ENCODE results near the gene ARSI.
"Not testable (repeated sequence)": the region's sequence is repeated elsewhere in the genome, so short reads cannot be mapped to it uniquely, and the experiment has no call there.

ARSI gene

DNA sequence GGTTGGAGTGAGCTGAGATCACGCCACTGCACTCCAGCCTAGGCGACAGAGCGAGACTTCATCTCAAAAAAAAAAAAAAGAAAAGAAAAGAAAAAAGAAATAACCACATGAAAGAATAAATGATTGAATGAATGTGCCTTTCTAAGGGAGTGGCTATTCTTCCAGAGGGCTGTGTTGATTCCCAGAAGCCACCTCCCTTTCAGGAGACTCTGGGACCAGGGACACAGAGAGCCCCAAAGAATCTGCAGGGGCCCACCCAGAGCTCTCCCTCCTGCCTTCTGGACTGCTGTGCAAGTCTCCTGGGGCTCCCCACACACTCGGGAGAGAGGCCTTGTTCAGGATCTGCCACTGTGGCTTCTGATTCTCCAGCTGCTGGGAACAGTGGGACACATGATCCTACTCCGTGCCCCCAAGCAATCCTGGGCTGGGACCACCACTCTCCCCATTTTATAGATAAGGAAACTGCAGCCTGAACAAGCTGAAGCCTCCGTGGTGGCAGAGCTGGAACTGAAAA, 36.8 kb downstream of the ARSI start:
- no peak for DNase-seq (ENCODE audit: low read depth)

DNA sequence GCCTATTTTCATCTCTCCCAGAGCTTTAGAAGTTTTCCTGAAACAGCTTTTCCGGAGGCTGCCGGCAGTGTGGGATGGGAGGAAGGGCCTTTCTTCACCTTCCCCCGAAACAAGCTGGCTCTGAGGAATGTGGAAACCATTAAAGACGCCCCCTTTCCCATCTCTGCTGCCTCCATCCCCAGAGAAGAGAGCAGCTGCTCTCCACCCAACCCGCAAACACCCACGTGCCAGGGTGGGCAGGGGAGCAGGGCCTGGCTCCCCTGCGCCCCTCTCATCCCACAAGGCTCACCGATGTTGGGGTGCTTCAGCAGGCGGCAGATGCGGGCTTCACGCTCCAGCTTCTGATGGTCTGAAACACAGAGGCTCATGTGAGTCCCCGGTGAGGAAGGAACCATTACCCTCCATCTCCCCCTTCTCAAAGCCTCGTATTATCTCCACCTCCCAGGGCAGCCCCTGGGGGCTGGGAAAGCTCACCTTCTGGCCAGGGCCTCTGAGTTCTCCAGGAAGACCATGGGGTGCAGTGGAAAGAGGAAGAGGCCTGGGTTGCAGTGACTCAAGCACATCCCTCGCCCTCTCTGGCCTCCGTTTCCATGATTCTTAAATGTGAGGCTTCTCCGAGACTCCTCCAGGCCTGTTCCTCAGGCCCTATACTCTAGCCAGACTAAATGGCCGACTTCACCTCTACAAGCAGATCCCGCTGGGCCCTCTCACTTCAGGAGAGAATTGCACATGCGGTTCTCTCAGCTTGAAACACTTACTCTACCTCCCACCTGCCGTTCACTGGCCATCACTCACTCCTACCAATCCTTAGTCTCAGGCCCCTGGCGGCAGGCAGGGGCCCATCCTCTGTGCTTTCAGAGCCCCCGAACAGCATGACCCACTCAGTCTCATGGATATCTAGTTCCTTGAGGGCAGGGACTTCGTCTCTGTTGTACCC, 37.8 kb downstream of the ARSI start:
- no peak for DNase-seq (ENCODE audit: low read depth)

- no peak for DNase-seq (ENCODE audit: low read depth)
Observed at GRCh38 chr5:150263801-150264621, 38.7 kb downstream of the ARSI start.

- no peak for DNase-seq (ENCODE audit: low read depth)
Observed at GRCh38 chr5:150263375-150263775, 39.3 kb downstream of the ARSI start.

- no peak for DNase-seq (ENCODE audit: low read depth)
Observed at GRCh38 chr5:150262502-150262901, 40.2 kb downstream of the ARSI start.

DNA sequence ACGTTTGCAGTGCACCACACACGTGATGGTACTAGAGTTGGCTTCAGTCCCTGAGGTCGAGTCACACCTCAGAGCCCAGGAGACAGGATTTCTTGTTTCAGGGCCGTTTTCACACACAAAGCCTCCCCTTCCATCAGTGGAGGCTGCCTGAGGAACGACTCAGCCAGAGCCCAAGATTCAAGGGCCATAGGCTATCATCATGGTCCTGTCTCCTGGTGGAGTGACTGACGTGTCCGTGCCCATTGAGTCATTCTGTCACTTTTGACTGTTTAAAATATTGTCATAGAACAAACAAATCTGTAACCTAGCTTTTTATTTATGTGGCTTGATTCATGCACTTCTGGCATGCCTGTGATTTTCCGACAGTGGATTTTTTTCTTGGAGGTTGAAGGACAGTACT, 41.5 kb downstream of the ARSI start:
- DNase-seq (ENCODE audit: low read depth) = no peak

- DNase-seq (ENCODE audit: low read depth) = no peak
Observed at GRCh38 chr5:150258130-150258529, 44.6 kb downstream of the ARSI start.

- DNase-seq (ENCODE audit: low read depth) = no peak
Observed at GRCh38 chr5:150257424-150257823, 45.3 kb downstream of the ARSI start.

DNA sequence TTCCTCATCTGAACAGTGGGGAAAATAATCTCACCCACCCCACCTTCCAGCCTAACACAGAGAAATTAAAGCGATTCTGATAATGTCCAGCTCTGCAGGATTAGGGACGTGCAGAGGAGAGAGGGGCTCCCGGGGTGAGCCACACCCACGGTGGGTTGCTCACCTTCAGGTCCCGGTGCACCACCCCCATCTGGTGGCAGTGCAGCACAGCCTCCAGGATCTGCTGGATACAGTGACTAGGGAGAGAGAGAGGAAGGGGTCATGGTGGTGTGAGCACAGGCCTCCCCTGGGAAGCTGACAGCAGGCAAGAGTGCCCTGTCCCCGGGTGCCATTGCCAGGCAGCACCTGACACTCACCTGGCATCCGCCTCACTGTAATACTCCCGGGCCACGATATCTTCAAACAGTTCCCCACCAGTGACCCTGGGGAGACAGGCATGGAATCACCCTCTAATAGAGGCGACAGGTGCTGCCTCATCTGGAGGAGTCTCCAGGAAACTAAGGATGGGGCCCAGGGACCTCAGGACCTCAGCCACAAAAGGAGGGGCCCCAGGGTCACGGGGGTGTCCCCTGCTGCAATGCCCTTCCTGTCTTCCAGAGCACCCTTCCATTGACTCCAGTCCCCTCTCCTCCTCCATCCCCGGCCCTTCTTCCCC, 46.2 kb downstream of the ARSI start:
- no peak for DNase-seq (ENCODE audit: low read depth)

DNA sequence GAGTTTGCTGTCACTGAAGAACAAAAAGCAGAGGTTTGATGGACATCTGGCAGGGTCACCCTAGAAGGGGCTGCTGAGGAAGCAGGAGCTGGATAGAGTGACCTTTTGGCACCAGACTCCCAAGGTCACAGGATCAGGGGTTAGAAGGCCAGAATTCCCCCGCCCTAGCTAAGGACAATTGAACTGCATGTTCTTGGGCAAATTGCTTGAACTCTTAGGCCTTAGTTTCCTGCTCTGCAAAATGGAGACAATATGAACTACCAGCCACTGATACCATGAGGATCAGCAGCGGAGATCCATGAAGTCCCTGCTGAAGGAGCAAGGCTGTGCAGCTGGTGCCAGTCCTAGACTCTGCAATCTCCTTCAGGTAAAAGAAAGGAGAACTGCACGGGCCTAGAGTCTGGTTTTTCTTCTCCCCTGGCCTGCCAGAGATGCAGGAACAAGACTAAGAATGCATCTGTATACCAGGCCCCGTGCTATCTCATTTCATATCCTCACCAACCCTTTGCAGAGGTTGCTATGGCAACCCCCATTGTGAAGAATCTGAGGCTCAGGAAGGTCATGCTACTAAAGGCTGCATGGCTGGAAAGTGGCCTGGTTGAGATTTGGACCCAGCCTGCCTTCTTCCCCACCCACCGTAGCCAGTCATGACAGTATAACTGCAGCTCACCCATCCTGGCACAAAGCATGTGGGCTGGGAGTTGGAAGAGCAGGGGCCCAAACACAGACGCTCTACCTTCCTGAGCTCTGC, 46.9 kb downstream of the ARSI start:
- DNase-seq (ENCODE audit: low read depth) = no peak

DNA sequence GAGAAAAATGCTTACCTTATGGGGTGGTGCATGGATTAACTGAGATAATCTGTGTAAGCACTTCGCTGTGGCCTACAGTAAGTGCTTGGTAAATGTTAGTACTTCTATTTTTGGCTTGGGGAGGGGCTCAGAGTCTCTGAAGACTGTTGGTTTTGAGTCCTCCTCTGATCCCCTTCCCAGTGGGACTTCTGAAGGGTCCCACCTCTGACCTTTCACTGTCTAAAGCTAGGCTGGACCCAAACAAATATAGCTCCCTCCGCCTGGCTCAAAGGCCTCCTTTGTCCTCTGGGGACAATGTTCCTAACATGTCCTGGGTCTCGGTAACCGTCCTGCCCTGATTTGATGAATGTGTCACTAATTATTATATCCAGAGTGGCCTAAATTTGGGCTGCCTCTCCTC, 47.9 kb downstream of the ARSI start:
- no peak for DNase-seq (ENCODE audit: low read depth)

DNA sequence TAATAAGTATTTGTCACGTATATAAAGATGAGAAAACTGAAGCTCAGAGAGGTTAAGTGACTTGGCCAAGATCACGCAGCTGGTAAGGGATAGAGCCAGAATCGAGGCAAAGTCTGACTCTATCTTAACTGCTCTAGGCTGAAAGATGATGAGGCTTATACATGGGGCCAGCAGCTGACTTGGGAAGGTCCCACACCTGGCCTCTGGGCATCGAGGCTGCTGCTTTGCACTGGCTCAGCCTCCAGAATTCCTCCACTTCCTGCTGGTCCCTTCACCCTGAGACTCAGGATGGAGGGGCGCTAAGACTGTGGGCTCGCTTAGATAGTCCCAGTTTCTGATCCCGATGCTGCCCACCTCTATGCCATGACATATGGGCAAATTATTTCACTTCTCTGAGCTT, 48.3 kb downstream of the ARSI start:
- DNase-seq (ENCODE audit: low read depth) = no peak

DNA sequence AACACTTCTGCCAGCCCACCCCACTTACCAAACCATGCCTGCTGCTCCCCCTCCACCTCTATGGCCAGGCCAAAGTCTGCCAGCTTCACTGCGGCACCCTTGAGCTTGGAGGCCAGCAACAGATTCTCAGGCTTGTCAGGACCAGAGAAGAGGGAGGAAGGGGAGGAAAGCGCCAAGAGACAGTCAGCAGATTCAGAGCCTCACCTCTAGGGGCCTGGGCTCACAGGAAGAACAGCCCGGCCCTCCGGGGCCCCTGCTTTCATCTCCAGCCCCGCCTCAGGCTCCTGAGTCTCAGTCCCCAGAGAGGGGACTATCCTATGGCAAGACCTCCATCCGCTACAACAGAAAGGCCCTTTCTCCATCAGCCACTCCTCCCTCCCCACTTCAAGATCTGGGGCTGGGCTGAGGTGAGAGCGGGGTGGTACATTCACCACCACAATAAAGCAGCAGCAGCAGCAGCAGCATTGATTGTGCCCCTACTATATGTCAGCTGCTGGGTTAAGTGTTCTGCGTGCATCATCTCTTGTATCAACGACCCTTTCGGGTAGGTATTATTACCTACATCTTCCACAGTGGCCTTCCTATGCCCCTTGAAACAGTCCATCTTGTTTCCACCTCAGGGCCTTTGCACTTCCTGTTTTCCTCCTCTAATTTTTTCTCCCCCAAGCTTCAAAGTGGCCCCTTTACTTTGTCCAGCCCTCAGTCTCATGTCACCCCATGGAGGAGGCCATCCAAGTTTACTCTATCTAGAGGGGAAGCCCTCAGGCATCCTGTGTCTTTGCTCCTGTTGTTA, 49.1 kb downstream of the ARSI start:
- DNase-seq (ENCODE audit: low read depth) = no peak

DNA sequence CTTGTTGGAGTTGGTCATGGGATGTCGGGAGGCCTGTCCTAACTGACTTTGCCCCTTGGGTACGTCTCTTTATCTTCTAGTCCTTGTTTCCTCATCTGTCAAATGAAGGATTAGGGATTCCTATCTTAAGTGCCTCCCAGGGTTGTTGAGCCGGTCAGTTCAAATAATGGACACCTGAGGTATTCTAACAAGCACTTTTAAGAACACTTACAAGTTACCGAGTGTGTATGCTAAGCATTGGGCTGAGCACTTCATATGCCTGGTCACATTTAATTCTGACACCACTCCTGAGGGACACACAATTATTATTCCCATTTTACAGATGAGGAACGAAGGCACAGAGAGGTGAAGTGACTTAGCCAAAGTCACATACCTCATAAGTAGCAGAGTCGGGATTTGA, 50.2 kb downstream of the ARSI start:
- DNase-seq (ENCODE audit: low read depth) = no peak

DNA sequence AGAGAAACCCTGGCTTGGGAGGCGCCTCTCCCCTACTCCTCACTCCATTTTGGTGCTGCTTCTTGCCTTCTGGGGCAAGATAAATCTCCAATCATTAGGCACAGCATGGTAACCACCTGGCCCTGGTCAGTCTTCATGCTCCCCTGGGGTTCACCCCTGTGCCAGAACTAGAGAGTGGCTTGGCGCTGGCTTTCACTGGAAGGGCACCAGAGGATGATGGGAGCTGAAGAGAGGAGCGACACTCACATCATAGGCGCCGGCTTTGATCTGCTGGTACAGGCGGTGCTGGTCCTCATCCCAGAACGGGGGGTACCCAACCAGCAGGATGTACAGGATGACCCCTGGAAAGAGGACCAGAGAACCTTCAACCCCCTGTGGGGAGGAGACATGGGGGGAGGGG, 51.2 kb downstream of the ARSI start:
- no peak for DNase-seq (ENCODE audit: low read depth)

- no peak for DNase-seq (ENCODE audit: low read depth)
Observed at GRCh38 chr5:150249744-150250143, 53.0 kb downstream of the ARSI start.

DNA sequence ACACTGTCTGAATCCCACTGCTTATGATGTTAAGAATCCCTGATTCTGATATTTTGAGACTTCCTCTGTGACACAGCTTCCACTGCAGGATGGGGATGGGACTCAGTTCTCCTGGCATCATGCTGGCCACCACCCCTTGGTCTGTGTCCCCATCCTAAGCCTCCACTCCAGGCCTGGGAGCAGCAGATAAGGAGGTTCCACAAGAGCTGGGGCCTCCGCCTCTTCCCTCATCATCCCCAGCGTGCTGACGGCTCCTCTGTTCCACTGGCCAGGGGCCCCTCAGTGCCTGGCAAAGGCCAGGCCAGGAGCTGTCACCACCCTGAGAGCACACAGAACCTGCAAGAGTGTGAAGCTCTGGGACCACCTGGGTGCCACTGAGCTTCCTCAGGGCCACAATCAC, 53.8 kb downstream of the ARSI start:
- no peak for DNase-seq (ENCODE audit: low read depth)

GRCh38 chr5:150248493-150248892, 54.2 kb downstream of the ARSI start:
- DNase-seq (ENCODE audit: low read depth) = not testable (repeated sequence)

- DNase-seq (ENCODE audit: low read depth) = no peak
Observed at GRCh38 chr5:150247726-150248125, 55.0 kb downstream of the ARSI start.

DNA sequence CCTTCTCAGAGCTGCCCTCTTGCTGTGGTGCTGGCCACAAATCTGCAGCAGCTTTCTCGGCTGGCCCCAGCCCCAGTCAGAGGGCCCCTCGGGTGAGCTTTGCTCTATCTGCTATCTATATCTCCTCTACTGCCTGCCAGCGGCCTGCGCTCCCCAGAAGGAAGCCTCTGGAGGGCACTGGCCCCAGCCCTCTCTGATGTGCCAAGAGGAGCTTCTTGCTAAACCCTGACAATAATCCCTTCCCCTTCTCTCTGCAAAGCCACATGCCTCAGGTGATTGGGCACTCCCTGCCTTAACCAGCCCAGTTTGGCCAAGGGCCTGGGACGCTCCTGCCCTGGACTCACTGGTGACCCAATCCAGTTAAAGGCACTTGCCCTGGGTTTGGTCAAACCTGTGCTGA, 55.9 kb downstream of the ARSI start:
- no peak for DNase-seq (ENCODE audit: low read depth)

DNA sequence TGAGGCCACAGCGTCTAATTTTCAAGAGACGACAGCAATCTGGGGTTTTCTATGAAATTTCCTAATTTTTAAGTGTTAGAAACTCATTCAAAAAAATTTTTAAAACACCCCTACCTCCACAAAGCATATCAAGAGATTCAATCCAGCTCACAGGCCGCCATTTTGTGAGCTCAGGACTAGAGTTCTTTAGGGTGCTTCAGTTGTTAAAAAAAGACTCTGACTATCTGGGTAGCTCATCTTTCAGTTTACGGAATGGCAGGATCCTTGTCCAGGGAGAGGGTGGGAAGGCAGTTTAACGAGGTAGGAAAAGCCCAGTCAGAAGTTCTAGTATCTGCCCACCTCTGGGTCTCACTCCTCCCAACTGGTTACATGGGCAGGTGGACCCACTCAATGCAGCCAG, 56.3 kb downstream of the ARSI start:
- DNase-seq (ENCODE audit: low read depth) = no peak
